Upper lobe of left lung (tissue), 6 donors: ENCODE data around the gene IL4R. TPM values are rescaled to one million over a fixed set of nuclear protein-coding genes. Genes with fewer than 3 reads are reported as not detected.
A peak's percentile ranks its signal among the peaks of the same experiment; 100 is the strongest.

Experiments used
- ATAC-seq, 2 donors: fragments of 200-7000 bp; cut with Tn5 transposase; one replicate each; pipeline ENCODE4 v1.9.1; 2022; ENCODE audit warnings: mild to moderate bottlenecking in 2 of 2, moderate library complexity in 2 of 2; ENCODE audit not compliant: low FRiP score in 2 of 2
- DNase-seq, 2 donors: peaks; one replicate each; pipeline ENCODE4 v3.0.0-alpha.2; 2019 to 2020
- H3K27ac ChIP-seq, 4 donors: fragments of 200-600 bp; sonication (generic); one replicate each; pipeline ENCODE4 v1.5.1; 2016 to 2019
- H3K27me3 ChIP-seq, 4 donors: fragments of 200-600 bp; sonication (generic); one replicate each; pipeline ENCODE4 v1.5.1; 2017 to 2019
- H3K36me3 ChIP-seq, 4 donors: fragments of 200-600 bp; sonication (generic); one replicate each; pipeline ENCODE4 v1.5.1; 2016 to 2019
- H3K4me1 ChIP-seq, 4 donors: fragments of 200-600 bp; sonication (generic); one replicate each; pipeline ENCODE4 v1.5.1; 2018 to 2019
- H3K4me3 ChIP-seq, 4 donors: fragments of 200-600 bp; sonication (generic); one replicate each; pipeline ENCODE4 v1.5.1; 2017 to 2019; ENCODE audit warnings: mild to moderate bottlenecking in 2 of 4, moderate library complexity in 1 of 4
- H3K9me3 ChIP-seq, 4 donors: fragments of 200-600 bp; sonication (generic); one replicate each; pipeline ENCODE4 v1.5.1; 2018 to 2019
- EP300 ChIP-seq, 4 donors: sonication (generic); formaldehyde crosslinking; IDR thresholded peaks; one replicate each; pipeline ENCODE4 v1.5.1; 2017; ENCODE audit warnings: antibody characterized with exemption in 4 of 4, control low read depth in 2 of 4
- POLR2A ChIP-seq, 4 donors: fragments of 450-650 bp; IDR thresholded peaks; one replicate each; pipeline ENCODE4 v1.5.1; 2016 to 2017; ENCODE audit warnings: antibody characterized with exemption in 4 of 4, mild to moderate bottlenecking in 2 of 4
- POLR2AphosphoS5 ChIP-seq, 2 donors: sonication (generic); formaldehyde crosslinking; IDR thresholded peaks; one replicate each; pipeline ENCODE4 v1.5.1; 2017; ENCODE audit warnings: antibody characterized with exemption in 2 of 2
- WGBS, 2 donors: methylation state at CpG; one replicate each; pipeline ENCODE4 v1.1.5; 2017 to 2018; 5-methylcytosine and 5-hydroxymethylcytosine counted together
- total RNA-seq, 6 donors: library from RNA; depleted of rRNA in 4 of 6; stranded (reverse); fragments of >200 nt in 4 of 6; gene quantifications; one replicate each; pipeline versions ENCODE4 v1.1.0 to v1.2.1, GENCODE V29; 2016 to 2021
- TF ChIP-seq, protein P1 (sequence below), 6 experiments: fragments of 450-650 bp in 4 of 6; fragments of 200-600 bp in 2 of 6; sonication (generic) in 2 of 6; IDR thresholded peaks; one replicate each; pipeline ENCODE4 v1.5.1; 2016 to 2019; ENCODE audit warnings: antibody characterized with exemption in 6 of 6
- donor health status: DM: no; HTN: no; CAD: no; lungs with moderate emphysema.
- donor health status: DM: no; HTN: yes; CAD: no; lungs with severe emphysema.

The IL4R gene
- total RNA-seq, 6 donors from 2014 or later = 87.0 to 202 (median 153) TPM

DNA sequence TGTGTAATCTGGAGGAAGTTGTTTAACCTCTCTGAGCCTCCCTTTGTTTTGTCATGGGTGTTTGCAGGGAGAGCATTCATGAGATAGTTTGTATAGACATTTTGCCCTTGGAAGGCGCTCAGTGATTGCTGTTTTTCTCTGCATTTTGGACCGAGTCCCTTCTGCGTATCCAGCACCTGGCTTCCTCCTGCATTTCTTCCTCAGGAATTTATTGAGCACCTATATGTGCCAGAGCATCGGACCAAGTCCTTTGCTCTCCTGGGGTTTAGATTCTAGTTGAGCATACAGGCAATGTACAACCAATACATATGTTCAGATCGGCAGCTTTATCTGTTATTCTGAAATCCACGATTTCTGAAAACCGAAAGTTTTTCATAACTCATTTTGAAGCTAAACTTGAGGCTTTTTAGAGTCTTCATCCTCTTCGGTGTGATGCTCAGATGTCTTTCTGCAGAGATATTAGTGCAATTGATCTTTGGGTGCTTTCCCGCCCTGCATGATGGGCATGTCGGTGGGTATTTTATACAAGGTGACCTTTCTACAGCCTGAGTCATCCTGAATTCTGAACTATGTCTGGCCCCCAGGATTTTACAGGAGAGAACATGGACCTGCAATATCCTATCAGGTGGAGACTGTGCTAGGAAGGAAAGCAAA, 4.1 kb downstream of the IL4R start:
- peaks cover 74 to 88% (median 86%) of the 10 kb centered on the region in 4 donors for H3K4me1 ChIP-seq
- peak overlapping the region in 2 of 4 donors; percentile 30 to 95 for H3K4me3 ChIP-seq
- ATAC-seq (no peak), DNase-seq (no peak)
- no peaks in the 10 kb centered on the region for H3K9me3 ChIP-seq
- H3K27me3 ChIP-seq = no peaks in the 10 kb centered on the region
- peaks cover 0 to 18% (median 0%) of the 10 kb centered on the region in 4 donors for H3K36me3 ChIP-seq
- 82 to 83% methylated on average over 10 of the region's 10 CpGs for WGBS, 2 donors
- peak overlapping the region; percentile 98 to 100 (median 100) for H3K27ac ChIP-seq
- TF ChIP-seq, protein P1, sequence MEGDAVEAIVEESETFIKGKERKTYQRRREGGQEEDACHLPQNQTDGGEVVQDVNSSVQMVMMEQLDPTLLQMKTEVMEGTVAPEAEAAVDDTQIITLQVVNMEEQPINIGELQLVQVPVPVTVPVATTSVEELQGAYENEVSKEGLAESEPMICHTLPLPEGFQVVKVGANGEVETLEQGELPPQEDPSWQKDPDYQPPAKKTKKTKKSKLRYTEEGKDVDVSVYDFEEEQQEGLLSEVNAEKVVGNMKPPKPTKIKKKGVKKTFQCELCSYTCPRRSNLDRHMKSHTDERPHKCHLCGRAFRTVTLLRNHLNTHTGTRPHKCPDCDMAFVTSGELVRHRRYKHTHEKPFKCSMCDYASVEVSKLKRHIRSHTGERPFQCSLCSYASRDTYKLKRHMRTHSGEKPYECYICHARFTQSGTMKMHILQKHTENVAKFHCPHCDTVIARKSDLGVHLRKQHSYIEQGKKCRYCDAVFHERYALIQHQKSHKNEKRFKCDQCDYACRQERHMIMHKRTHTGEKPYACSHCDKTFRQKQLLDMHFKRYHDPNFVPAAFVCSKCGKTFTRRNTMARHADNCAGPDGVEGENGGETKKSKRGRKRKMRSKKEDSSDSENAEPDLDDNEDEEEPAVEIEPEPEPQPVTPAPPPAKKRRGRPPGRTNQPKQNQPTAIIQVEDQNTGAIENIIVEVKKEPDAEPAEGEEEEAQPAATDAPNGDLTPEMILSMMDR (IDR thresholded peaks at IDR 0.05) = no peak
- TF ChIP-seq POLR2A (IDR thresholded peaks at IDR 0.05) (no peak), EP300 (IDR thresholded peaks at IDR 0.05) (no peak), POLR2AphosphoS5 (IDR thresholded peaks at IDR 0.05) (no peak)

DNA sequence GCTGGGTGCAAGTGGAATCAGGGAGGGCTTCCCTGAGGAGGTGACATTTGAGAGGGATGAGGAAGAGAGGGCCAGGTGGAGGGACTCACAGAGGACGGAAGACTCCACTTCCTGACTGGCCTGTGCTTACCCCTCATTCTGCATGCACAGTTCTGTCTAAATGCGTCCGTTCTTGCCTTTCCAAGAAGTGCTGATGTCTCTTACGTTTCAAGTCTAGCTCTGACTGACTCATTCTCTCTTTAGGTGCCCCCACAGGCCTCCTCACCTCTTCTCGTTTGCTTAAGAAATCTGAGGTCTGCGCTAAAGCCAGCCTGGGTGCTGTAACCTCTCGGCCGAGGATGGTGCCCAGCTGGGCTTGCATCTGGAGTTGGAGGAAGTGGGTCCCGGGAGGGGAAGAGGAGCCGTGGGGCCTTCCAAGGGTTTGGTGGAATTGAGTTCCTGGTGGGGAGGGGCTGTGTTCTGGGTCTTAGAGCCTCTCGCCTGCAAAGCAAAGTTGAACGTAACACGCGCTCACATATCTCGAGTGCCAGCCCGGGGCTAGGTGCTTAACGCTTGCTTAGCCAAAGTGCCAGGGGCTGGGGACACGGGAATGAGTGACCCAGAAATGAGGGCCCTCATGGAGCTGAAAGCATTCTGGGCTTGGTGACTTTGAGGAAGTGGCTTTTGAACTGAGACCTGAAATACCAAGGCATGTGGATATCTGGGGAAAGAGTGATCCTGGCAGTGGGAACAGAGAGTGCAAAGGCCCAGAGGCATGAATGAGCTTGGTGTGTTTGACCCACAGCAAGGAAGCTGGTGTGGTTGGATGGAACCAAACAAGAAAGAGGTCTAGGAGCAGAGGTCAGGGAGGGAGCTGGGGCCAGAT, 4.8 kb downstream of the IL4R start:
- Histone ChIP-seq H3K9me3 (no peaks in the 10 kb centered on the region), H3K27me3 (no peaks in the 10 kb centered on the region), H3K36me3 (peaks cover 0 to 21% (median 0%) of the 10 kb centered on the region in 4 donors), H3K4me3 (peak overlapping the region in 3 of 4 donors; percentile 0 to 95 (median 30)), H3K4me1 (peaks cover 78 to 91% (median 89%) of the 10 kb centered on the region in 4 donors), H3K27ac (peak overlapping the region; percentile 98 to 100 (median 100))
- peak; percentile 16 to 75 for TF ChIP-seq POLR2AphosphoS5 (IDR thresholded peaks at IDR 0.05)
- TF ChIP-seq POLR2A (IDR thresholded peaks at IDR 0.05) = no peak
- DNase-seq = peak in 1 of 2 donors; percentile 79
- WGBS, 2 donors = 19 to 23% methylated on average over 18 of the region's 18 CpGs
- peak; percentile 5 to 22 for ATAC-seq

DNA sequence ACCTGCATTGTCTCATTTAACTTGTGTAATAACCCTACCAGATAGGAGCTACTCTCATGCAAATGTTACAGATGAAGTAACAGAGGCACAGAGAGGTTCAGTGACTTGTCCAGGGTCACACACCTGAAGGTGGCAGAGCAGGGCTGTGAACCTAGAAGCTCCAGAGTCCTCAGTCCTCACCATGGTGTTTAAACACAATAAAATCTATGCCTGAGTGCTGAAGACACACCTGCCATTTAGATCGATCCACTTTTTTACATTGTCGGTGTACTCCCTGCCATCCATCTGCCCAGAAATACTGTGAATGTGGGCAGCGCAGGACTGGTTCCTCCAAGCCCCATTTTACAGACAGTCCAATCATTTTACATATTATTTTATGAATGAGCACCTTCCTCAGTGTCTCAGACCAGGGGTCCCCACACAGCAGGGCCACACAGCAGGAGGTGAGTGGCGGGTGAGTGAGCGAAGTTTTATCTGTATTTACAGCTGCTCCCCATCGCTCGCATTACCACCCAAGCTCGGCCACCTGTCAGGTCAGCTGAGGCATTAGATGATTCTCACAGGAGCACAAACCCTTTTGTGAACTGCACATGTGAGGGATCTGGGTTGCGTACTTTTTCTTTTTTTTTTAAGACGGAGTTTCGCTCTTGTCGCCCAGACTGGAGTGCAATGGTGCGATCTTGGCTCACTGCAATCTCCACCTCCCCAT, 5.6 kb downstream of the IL4R start:
- Histone ChIP-seq H3K27me3 (no peaks in the 10 kb centered on the region), H3K4me1 (peaks cover 86 to 98% (median 97%) of the 10 kb centered on the region in 4 donors), H3K4me3 (no peak overlapping the region), H3K9me3 (no peaks in the 10 kb centered on the region), H3K36me3 (peaks cover 0 to 26% (median 0%) of the 10 kb centered on the region in 4 donors), H3K27ac (peak overlapping the region; percentile 98 to 100 (median 100))
- no peak for TF ChIP-seq POLR2AphosphoS5 (IDR thresholded peaks at IDR 0.05)
- TF ChIP-seq, protein P1 (IDR thresholded peaks at IDR 0.05) = no peak
- TF ChIP-seq POLR2A (IDR thresholded peaks at IDR 0.05) = no peak
- TF ChIP-seq EP300 (IDR thresholded peaks at IDR 0.05) = no peak
- DNase-seq (peak in 1 of 2 donors; percentile 12), ATAC-seq (no peak)
- 83 to 95% methylated on average over 13 of the region's 13 CpGs for WGBS, 2 donors

DNA sequence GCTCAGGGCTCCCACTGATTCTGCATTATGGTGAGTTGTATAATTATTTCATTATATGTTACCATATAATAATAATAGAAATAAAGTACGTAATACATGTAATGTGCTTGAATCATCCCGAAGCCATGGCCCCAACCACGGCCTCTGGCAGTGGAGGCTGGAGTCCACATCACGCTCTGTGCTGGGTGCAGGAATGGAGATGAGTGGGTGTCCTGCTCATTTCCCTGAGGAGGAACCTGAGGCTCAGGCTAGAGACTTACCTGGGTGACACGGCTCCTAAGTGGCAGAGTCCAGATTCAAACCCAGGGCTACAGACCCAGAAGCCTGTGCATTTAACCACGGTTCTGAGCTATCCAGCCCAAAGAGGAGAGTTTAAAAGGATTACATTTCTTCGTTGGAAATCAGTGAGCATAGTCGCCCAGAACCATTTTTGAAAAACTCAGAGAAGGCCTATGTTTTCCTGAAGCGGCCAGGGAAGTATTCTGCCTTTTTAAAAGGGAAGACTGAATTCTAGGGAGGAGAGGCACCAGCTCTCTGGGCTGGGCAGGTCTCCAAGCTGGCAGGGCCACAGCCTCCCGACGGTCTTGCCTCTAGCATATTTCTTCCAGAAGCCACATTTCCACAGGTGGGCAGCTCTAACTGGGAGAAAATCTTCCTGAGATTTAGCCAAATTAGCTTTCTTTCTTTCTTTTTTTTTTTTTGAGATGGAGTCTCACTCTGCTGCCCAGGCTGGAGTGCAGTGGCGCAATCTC, 6.7 kb downstream of the IL4R start:
- H3K9me3 ChIP-seq = no peaks in the 10 kb centered on the region
- peaks cover 92 to 100% (median 97%) of the 10 kb centered on the region in 4 donors for H3K4me1 ChIP-seq
- no peak for DNase-seq
- peaks cover 0 to 31% (median 0%) of the 10 kb centered on the region in 4 donors for H3K36me3 ChIP-seq
- TF ChIP-seq POLR2A (IDR thresholded peaks at IDR 0.05) (no peak), EP300 (IDR thresholded peaks at IDR 0.05) (no peak), POLR2AphosphoS5 (IDR thresholded peaks at IDR 0.05) (no peak)
- TF ChIP-seq, protein P1 (IDR thresholded peaks at IDR 0.05) = no peak
- H3K4me3 ChIP-seq = no peak overlapping the region
- ATAC-seq = no peak
- peak overlapping the region; percentile 50 to 100 (median 84) for H3K27ac ChIP-seq
- H3K27me3 ChIP-seq = no peaks in the 10 kb centered on the region
- 77 to 81% methylated on average over 11 to 12 of the region's 12 CpGs for WGBS, 2 donors
